Psoas muscle (tissue), 8 donors: ENCODE results near the gene KCTD16. TPM values are rescaled to one million over a fixed set of nuclear protein-coding genes. Genes with fewer than 3 reads are reported as not detected.

ENCODE experiments used
- ATAC-seq, 4 donors: fragments of 200-7000 bp; cut with Tn5 transposase; one replicate each; pipeline ENCODE4 v1.9.1; 2020; ENCODE audit warnings: moderate library complexity in 3 of 4, mild to moderate bottlenecking in 2 of 4
- DNase-seq, 2 donors: peaks; one replicate each; pipeline ENCODE4 v3.0.0-alpha.2; 2020
- H3K27ac ChIP-seq: fragments of 200-600 bp; one replicate; pipeline ENCODE4 v1.8.0; 2022
- H3K27me3 ChIP-seq, 3 donors: fragments of 200-600 bp in 1 of 3; one replicate each; pipeline versions ENCODE4 v1.6.1 to v1.8.0; 2013 to 2022; ENCODE audit warnings: low read length in 2 of 3, mild to moderate bottlenecking in 2 of 3, moderate library complexity in 1 of 3; ENCODE audit not compliant: insufficient read depth in 3 of 3
- H3K36me3 ChIP-seq, 2 donors: fragments of 200-600 bp in 1 of 2; one replicate each; pipeline versions ENCODE4 v1.6.1 to v1.8.0; 2013 to 2022; ENCODE audit warnings: low read depth in 1 of 2, mild to moderate bottlenecking in 1 of 2, moderate library complexity in 1 of 2; ENCODE audit not compliant: insufficient read depth in 1 of 2
- H3K4me1 ChIP-seq: fragments of 200-600 bp; one replicate; pipeline ENCODE4 v1.8.0; 2022
- H3K4me3 ChIP-seq: fragments of 200-600 bp; one replicate; pipeline ENCODE4 v1.8.0; 2022; ENCODE audit warnings: mild to moderate bottlenecking
- H3K9me3 ChIP-seq: fragments of 200-600 bp; one replicate; pipeline ENCODE4 v1.8.0; 2022
- WGBS, 3 donors: extraction: QIAGEN DNeasy Blood & Tissue Kit; methylation state at CpG; one replicate each; pipeline versions ENCODE4 v1.1.6 to v1.1.7; 2013; 5-methylcytosine and 5-hydroxymethylcytosine counted together
- intact Hi-C, 2 donors: fragments of 100-400 bp; cut with DNase I; formaldehyde crosslinking; loops; one replicate each; pipeline versions ENCODE4 v1.11.0 to v1.14.2; 2022
- polyA plus RNA-seq, 3 donors: library from polyadenylated mRNA; stranded (reverse); fragments of 200-250 nt; gene quantifications; one replicate each; pipeline ENCODE4 v1.2.3, GENCODE V29; 2013
- total RNA-seq, 4 donors: library from RNA; stranded (reverse); fragmentation: NEBNext Ultra II Directional in 2 of 4; extraction: Animal tissue kit (Norgen Biotek cat#: 25700) in 2 of 4; gene quantifications; one replicate each; pipeline versions ENCODE4 v1.2.1 to v1.2.4, GENCODE V29; 2021 to 2023
- TF ChIP-seq, protein P1 (sequence below): fragments of 200-600 bp; IDR thresholded peaks from one replicate; pipeline ENCODE4 v1.8.0; 2022; ENCODE audit warnings: antibody characterized with exemption
- donor health status: healthy with polysubstance abuse.
- donor health status: DM: no; HTN: no; CAD: no; lungs with moderate emphysema.
- donor health status: Bipolar disorder and iron deficiency.
- donor health status: healthy.
- donor health status: DM: yes; HTN: yes; CAD: no.
- donor health status: DM: no; HTN: no; CAD: no.
- donor health status: DM: no; HTN: no; CAD: no.
- donor health status: DM: yes; HTN: yes; CAD: no.

The KCTD16 gene
- total and polyA plus RNA-seq, 7 donors, result 0.01 to 0.04 (median 0.01) TPM; not detected in 4

DNA sequence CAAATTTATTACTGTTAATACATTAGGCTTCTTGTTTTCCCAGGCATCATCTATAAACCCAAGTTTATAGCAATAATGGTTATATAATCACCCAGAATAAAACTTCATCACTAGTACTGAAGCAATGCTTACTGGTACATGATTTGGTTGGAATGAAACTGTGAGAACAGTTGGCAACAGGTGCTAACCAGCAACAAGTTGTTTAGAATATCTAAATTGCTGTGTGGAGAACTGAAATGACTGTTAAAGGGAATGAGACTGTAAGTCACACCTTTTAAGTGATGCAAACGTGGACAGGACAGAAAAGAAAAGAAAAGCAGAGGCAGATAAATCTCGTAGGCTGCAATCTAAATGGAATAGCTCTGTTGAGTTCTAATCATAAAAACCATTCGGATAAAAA lies 2.7 kb upstream of the KCTD16 start:
- intact Hi-C loops, result no loop called here
- Histone ChIP-seq H3K9me3 (no peaks in the 10 kb centered on the region), H3K27me3 (peaks cover 0 to 4% (median 0%) of the 10 kb centered on the region in 3 donors), H3K27ac (no peak overlapping the region), H3K36me3 (peaks cover 0 to 56% of the 10 kb centered on the region in 2 donors), H3K4me1 (peaks cover 17% of the 10 kb centered on the region), H3K4me3 (no peak overlapping the region)
- 68 to 75% (median 74%) methylated on average over 3 of the region's 3 CpGs for WGBS, 3 donors
- TF ChIP-seq, protein P1, sequence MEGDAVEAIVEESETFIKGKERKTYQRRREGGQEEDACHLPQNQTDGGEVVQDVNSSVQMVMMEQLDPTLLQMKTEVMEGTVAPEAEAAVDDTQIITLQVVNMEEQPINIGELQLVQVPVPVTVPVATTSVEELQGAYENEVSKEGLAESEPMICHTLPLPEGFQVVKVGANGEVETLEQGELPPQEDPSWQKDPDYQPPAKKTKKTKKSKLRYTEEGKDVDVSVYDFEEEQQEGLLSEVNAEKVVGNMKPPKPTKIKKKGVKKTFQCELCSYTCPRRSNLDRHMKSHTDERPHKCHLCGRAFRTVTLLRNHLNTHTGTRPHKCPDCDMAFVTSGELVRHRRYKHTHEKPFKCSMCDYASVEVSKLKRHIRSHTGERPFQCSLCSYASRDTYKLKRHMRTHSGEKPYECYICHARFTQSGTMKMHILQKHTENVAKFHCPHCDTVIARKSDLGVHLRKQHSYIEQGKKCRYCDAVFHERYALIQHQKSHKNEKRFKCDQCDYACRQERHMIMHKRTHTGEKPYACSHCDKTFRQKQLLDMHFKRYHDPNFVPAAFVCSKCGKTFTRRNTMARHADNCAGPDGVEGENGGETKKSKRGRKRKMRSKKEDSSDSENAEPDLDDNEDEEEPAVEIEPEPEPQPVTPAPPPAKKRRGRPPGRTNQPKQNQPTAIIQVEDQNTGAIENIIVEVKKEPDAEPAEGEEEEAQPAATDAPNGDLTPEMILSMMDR, result no peak
- ATAC-seq (no peak), DNase-seq (no peak)

DNA sequence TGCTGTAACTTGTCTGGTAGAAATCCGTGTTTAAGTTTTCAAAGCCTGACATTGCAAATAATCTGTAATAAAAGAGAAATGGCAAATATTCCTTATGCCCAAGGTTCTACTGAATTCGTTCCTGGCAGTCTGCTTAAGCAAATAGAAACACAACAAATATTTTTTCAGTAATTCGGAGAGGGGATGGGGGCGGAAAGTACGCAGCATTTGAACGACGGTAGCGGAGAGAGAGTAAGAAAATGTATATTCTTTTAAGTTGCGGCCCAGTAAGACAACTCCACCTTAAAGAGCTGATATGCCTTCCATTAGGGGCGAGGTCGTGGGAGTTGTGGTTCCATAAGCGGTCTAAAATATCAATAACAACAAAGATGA lies 783 bp upstream of the KCTD16 start:
- intact Hi-C loops, result no loop called here
- 1 to 2% (median 2%) methylated on average over 12 of the region's 12 CpGs for WGBS, 3 donors
- TF ChIP-seq, protein P1, result no peak
- Histone ChIP-seq H3K27me3 (peaks cover 0 to 10% (median 0%) of the 10 kb centered on the region in 3 donors), H3K4me1 (peaks cover 17% of the 10 kb centered on the region), H3K4me3 (peak overlapping the region; percentile 95), H3K27ac (peak overlapping the region; percentile 87), H3K36me3 (peaks cover 0 to 37% of the 10 kb centered on the region in 2 donors), H3K9me3 (no peaks in the 10 kb centered on the region)
- peak in 1 of 4 donors; percentile 2 for ATAC-seq
- DNase-seq, result no peak

DNA sequence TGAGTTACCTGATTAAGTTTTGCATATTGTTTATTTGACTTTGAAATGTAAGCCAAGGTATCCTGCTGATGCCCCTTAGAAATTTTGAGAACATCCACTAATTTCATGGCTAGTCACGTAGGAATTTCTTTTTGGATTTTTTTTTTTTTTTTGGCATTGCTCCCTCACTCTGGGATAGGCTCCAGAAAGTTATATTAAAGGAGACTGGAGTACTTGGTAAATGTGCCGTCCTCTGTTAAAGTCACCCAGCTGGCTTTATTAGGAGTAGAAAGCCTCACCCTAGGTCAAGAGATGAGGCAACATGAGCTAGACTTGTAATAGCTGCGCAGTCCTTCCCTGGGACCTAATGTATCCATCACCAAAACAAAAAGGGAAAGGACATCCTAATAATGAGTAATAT lies 3.1 kb downstream of the KCTD16 start:
- TF ChIP-seq, protein P1, result no peak
- Histone ChIP-seq H3K4me1 (peaks cover 9% of the 10 kb centered on the region), H3K27me3 (peaks cover 0 to 10% (median 0%) of the 10 kb centered on the region in 3 donors), H3K36me3 (peaks cover 0 to 4% of the 10 kb centered on the region in 2 donors), H3K4me3 (no peak overlapping the region), H3K27ac (no peak overlapping the region), H3K9me3 (no peaks in the 10 kb centered on the region)
- ATAC-seq (no peak), DNase-seq (no peak)
- WGBS, 3 donors, result 26 to 33% (median 32%) methylated on average over 3 of the region's 3 CpGs
- intact Hi-C loops, result no loop called here

DNA sequence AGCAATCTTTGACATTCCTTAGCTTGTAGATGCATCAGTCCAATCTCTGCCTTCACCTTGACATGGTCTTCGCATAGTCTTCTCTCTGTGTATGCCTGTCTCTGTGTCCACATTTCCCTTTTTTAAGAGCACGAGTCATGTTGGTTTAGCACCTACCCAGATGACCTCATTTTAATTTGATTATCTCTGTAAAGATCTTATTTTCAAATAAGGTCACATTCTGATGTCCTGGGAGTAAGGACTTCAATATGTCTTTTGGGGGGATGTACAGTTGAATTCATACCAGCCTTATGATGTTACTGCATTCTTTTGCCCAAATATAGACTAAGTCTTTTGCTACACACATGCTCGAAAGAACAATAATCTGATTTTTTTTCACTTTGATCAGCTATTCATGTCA lies 6.9 kb downstream of the KCTD16 start:
- intact Hi-C loops, result no loop called here
- 75 to 89% (median 79%) methylated on average over 3 of the region's 3 CpGs for WGBS, 3 donors

DNA sequence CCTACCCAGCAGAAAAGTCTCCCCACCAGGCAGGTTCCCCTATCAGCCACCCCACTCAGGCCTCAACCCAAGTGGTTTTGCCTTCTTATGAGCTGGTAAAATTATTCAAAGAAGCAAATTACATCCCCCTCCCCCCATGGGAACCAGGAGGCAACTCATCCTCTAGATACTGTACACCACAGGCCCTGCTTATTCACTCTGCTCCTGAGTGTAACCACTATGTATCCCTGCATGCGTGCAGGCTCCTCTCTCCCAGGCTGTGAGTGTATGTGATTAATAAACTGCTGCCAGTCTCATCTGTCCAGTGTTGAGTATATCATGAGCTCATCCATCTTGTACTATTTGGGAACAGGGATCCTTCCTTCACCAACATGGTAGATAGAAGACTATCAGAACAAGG lies 8.6 kb downstream of the KCTD16 start:
- no peak for ATAC-seq
- TF ChIP-seq, protein P1, result no peak
- H3K27me3 ChIP-seq, result peaks cover 0 to 1% (median 0%) of the 10 kb centered on the region in 3 donors
- no peaks in the 10 kb centered on the region for H3K4me1 ChIP-seq
- DNase-seq, result no peak
- no peak overlapping the region for H3K27ac ChIP-seq
- no peaks in the 10 kb centered on the region for H3K9me3 ChIP-seq
- 96 to 100% (median 96%) methylated on average over 1 of the region's 1 CpG for WGBS, 3 donors
- intact Hi-C loops, result no loop called here
- H3K36me3 ChIP-seq, result no peaks in the 10 kb centered on the region
- H3K4me3 ChIP-seq, result no peak overlapping the region

More for the DNA sequence above, 6.9 kb downstream of the KCTD16 start:
- H3K36me3 ChIP-seq, result no peaks in the 10 kb centered on the region
- H3K4me3 ChIP-seq, result no peak overlapping the region
- no peaks in the 10 kb centered on the region for H3K9me3 ChIP-seq
- ATAC-seq (no peak), DNase-seq (no peak)
- H3K27ac ChIP-seq, result no peak overlapping the region
- peaks cover 0 to 10% (median 0%) of the 10 kb centered on the region in 3 donors for H3K27me3 ChIP-seq
- TF ChIP-seq, protein P1, result no peak
- H3K4me1 ChIP-seq, result no peaks in the 10 kb centered on the region
